Measurements from ENCODE around the gene IQCB1.

IQCB1 gene, protein sequence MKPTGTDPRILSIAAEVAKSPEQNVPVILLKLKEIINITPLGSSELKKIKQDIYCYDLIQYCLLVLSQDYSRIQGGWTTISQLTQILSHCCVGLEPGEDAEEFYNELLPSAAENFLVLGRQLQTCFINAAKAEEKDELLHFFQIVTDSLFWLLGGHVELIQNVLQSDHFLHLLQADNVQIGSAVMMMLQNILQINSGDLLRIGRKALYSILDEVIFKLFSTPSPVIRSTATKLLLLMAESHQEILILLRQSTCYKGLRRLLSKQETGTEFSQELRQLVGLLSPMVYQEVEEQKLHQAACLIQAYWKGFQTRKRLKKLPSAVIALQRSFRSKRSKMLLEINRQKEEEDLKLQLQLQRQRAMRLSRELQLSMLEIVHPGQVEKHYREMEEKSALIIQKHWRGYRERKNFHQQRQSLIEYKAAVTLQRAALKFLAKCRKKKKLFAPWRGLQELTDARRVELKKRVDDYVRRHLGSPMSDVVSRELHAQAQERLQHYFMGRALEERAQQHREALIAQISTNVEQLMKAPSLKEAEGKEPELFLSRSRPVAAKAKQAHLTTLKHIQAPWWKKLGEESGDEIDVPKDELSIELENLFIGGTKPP

DNA sequence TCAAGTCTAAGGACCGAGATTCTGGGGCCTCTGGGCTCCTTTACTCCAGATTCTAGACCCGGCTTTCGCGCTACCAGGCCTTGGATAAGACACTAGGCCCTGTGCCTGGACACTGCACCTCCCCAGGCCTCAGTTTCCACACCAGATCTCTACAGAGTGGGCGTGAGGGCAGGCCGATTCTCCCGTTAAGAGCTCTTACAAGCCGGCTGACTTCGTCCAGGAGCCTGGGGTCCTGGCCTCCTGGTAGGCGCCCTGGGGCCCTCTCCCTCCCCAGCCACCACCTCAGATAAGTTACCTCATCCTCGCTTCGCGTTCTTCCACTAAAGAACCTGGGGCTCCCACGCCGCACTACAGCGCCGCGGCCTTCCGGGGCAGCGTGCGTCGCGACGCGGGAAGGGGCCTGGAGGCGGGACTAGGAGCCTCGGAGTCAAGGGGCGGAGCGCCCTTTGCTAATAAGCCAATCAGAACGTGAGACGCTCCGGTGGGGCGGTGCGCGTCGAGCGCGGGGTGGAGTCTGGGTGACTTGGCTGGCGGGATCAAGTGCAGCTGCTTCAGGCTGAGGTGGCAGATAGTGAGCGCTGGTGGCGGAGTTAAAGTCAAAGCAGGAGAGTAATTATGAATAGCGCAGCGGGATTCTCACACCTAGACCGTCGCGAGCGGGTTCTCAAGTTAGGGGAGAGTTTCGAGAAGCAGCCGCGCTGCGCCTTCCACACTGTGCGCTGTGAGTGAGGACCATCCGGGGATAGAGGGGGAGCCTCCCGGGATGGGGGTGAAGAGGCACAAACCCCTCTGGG, at the start of gene IQCB1, which contains the start of gene EAF2:
Gene IQCB1, minus strand, starts transcription at position 390 of the 794 bp plus-strand sequence. CDS start 6,100 bp downstream, outside the sequence.
Gene EAF2, plus strand, starts transcription at position 539 of the 794 bp plus-strand sequence. Its CDS starts 77 bp downstream, at position 616.
- TF ChIP-seq ZBTB7A (IDR thresholded peaks at IDR 0.05; ENCODE audit: low read depth) (peak; percentile 83), YY1 (IDR thresholded peaks at IDR 0.05; ENCODE audit: low read depth) (no peak), NFIC (IDR thresholded peaks at IDR 0.05) (no peak), EGR1 (IDR thresholded peaks at IDR 0.05) (no peak), TAF1 (IDR thresholded peaks at IDR 0.05; ENCODE audit: low read depth) (peak; percentile 87), TCF12 (IDR thresholded peaks at IDR 0.05; ENCODE audit: low read depth) (peak; percentile 45; the same call in 1 of the 2 replicates), EP300 (IDR thresholded peaks at IDR 0.05; ENCODE audit: borderline replicate concordance) (no peak), CREB1 (IDR thresholded peaks at IDR 0.05; ENCODE audit: low read depth) (0 out of 2 replicates have a peak, but pooled peaks have one; percentile 29)
- TF ChIP-seq, protein P1, sequence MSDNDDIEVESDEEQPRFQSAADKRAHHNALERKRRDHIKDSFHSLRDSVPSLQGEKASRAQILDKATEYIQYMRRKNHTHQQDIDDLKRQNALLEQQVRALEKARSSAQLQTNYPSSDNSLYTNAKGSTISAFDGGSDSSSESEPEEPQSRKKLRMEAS (IDR thresholded peaks at IDR 0.05): peak; percentile 91
- TF ChIP-seq, protein P2, sequence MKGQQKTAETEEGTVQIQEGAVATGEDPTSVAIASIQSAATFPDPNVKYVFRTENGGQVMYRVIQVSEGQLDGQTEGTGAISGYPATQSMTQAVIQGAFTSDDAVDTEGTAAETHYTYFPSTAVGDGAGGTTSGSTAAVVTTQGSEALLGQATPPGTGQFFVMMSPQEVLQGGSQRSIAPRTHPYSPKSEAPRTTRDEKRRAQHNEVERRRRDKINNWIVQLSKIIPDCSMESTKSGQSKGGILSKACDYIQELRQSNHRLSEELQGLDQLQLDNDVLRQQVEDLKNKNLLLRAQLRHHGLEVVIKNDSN (IDR thresholded peaks at IDR 0.05): no peak

DNA sequence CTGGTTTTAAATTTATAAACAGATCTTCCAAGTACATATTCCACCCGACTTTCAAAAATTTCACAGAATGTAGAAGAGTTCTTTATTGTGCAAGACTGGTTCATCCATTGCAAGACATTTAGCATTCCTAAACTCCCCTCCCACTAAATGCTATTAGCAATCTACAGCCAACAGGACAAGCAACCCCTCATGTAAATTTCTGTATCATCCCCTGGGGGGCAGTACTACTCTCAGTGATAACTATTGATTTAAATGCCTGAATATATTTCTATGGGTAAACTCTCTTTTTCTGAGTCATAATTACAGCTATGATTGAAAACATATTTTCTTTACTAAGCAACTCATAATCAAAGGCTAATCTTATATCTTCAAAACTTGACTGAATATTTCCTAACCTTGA, 48.6 kb upstream of the IQCB1 start:
- TF ChIP-seq CEBPB (IDR thresholded peaks at IDR 0.05) (peak; percentile 26; the same call in 1 of the 2 replicates), EP300 (IDR thresholded peaks at IDR 0.05; ENCODE audit: borderline replicate concordance) (no peak), ZBTB7A (IDR thresholded peaks at IDR 0.05; ENCODE audit: low read depth) (no peak), FOXM1 (IDR thresholded peaks at IDR 0.05; ENCODE audit: borderline replicate concordance, low read depth) (no peak), RAD21 (IDR thresholded peaks at IDR 0.05; ENCODE audit: low read depth) (peak; percentile 64), CREB1 (IDR thresholded peaks at IDR 0.05; ENCODE audit: low read depth) (no peak), TAF1 (IDR thresholded peaks at IDR 0.05; ENCODE audit: low read depth) (no peak)
- TF ChIP-seq, protein P3, sequence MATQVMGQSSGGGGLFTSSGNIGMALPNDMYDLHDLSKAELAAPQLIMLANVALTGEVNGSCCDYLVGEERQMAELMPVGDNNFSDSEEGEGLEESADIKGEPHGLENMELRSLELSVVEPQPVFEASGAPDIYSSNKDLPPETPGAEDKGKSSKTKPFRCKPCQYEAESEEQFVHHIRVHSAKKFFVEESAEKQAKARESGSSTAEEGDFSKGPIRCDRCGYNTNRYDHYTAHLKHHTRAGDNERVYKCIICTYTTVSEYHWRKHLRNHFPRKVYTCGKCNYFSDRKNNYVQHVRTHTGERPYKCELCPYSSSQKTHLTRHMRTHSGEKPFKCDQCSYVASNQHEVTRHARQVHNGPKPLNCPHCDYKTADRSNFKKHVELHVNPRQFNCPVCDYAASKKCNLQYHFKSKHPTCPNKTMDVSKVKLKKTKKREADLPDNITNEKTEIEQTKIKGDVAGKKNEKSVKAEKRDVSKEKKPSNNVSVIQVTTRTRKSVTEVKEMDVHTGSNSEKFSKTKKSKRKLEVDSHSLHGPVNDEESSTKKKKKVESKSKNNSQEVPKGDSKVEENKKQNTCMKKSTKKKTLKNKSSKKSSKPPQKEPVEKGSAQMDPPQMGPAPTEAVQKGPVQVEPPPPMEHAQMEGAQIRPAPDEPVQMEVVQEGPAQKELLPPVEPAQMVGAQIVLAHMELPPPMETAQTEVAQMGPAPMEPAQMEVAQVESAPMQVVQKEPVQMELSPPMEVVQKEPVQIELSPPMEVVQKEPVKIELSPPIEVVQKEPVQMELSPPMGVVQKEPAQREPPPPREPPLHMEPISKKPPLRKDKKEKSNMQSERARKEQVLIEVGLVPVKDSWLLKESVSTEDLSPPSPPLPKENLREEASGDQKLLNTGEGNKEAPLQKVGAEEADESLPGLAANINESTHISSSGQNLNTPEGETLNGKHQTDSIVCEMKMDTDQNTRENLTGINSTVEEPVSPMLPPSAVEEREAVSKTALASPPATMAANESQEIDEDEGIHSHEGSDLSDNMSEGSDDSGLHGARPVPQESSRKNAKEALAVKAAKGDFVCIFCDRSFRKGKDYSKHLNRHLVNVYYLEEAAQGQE (IDR thresholded peaks at IDR 0.05; ENCODE audit: low read depth): no peak

DNA sequence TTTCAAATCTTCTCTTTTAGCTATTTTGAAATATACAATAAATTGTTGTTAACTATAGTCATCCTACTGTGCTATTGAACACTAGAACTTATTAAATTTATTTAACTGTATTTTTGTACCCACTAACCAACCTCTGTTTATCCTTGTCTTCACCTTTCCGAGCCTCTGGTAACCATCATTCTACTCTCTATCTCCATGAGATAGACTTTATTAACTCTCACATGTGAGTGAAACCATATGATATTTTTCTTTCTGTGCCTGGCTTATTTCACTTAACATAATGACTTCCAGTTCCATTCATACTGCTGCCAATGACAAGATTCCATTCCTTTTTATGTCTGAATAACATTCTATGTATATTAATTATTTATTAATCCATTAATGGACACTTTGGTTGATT, 43.6 kb upstream of the IQCB1 start:
- TF ChIP-seq EP300 (IDR thresholded peaks at IDR 0.05; ENCODE audit: borderline replicate concordance) (no peak), CREB1 (IDR thresholded peaks at IDR 0.05; ENCODE audit: low read depth) (no peak), TCF12 (IDR thresholded peaks at IDR 0.05; ENCODE audit: low read depth) (no peak), RAD21 (IDR thresholded peaks at IDR 0.05; ENCODE audit: low read depth) (no peak), TEAD4 (IDR thresholded peaks at IDR 0.05) (no peak), FOXM1 (IDR thresholded peaks at IDR 0.05; ENCODE audit: borderline replicate concordance, low read depth) (no peak), EGR1 (IDR thresholded peaks at IDR 0.05) (no peak), NFIC (IDR thresholded peaks at IDR 0.05) (no peak), ZBTB7A (IDR thresholded peaks at IDR 0.05; ENCODE audit: low read depth) (no peak), YY1 (IDR thresholded peaks at IDR 0.05; ENCODE audit: low read depth) (no peak), CEBPB (IDR thresholded peaks at IDR 0.05) (no peak), TAF1 (IDR thresholded peaks at IDR 0.05; ENCODE audit: low read depth) (no peak)
- TF ChIP-seq, protein P3 (IDR thresholded peaks at IDR 0.05; ENCODE audit: low read depth): no peak
- TF ChIP-seq, protein P2 (IDR thresholded peaks at IDR 0.05): no peak
- TF ChIP-seq, protein P1 (IDR thresholded peaks at IDR 0.05): no peak

DNA sequence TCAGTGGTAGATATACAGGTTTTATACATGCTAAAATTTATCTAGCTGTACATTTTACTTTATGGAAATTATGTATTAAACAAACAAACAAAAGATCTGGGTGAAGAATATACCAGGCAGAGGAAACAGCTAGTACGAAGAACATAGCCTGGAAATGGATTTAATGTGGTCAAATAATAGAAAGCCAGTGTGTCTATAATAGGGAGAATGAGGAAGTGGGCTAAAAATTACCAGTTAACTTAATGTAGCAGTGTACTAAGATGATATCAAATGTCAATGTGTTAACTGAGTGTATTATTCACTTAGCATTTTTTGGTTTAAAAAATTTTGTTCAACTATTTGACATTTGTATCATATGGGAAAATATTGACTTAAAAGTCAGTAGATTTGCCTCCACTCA, 36.6 kb upstream of the IQCB1 start:
- TF ChIP-seq EP300 (IDR thresholded peaks at IDR 0.05; ENCODE audit: borderline replicate concordance): no peak
- TF ChIP-seq, protein P1 (IDR thresholded peaks at IDR 0.05): no peak
- TF ChIP-seq TAF1 (IDR thresholded peaks at IDR 0.05; ENCODE audit: low read depth): no peak
- TF ChIP-seq, protein P3 (IDR thresholded peaks at IDR 0.05; ENCODE audit: low read depth): no peak
